Measurements from ENCODE around the gene SLC25A29. TPM values are rescaled to one million over a fixed set of nuclear protein-coding genes. Genes with fewer than 3 reads are reported as not detected.
A peak's percentile ranks its signal among the peaks of the same experiment; 100 is the strongest.

SLC25A29 gene
- total and polyA plus RNA-seq, 8 donors, result 9.0 to 174 (median 28.2) TPM

DNA sequence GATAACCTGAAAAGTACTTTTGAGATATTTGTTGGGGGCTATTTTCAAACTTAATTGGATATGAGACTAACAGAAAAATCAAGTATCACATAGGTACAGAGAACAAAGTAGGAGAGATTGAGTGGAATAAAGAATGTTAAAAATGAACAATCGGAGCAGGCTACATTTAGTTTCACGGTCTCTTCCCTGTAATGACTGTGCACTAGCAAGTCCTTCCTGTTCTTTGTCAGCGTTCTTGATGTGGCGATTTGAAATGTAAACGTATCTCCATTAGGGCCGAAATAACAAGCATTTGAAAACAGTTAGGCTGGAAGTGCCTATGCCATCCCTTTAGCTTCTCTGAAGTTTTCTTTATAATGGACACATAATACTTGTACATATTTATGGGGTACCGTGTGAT is 31.0 kb downstream of the SLC25A29 start:
- Histone ChIP-seq H3K27me3 (no peaks in the 10 kb centered on the region), H3K9me3 (no peaks in the 10 kb centered on the region), H3K4me1 (peaks cover 14 to 84% (median 54%) of the 10 kb centered on the region in 4 donors), H3K27ac (no peak overlapping the region), H3K4me3 (no peak overlapping the region), H3K36me3 (peaks cover 6 to 30% (median 24%) of the 10 kb centered on the region in 4 donors)
- no peak for DNase-seq
- 23 to 47% (median 23%) methylated on average over 7 of the region's 7 CpGs for WGBS, 5 donors
- intact Hi-C loops (cut with DNase I; ENCODE audit: low total_unique reads), result no loop called here
- TF ChIP-seq POLR2AphosphoS5 (IDR thresholded peaks at IDR 0.05), result no peak
- TF ChIP-seq EP300 (IDR thresholded peaks at IDR 0.05), result no peak
- TF ChIP-seq, protein P1, sequence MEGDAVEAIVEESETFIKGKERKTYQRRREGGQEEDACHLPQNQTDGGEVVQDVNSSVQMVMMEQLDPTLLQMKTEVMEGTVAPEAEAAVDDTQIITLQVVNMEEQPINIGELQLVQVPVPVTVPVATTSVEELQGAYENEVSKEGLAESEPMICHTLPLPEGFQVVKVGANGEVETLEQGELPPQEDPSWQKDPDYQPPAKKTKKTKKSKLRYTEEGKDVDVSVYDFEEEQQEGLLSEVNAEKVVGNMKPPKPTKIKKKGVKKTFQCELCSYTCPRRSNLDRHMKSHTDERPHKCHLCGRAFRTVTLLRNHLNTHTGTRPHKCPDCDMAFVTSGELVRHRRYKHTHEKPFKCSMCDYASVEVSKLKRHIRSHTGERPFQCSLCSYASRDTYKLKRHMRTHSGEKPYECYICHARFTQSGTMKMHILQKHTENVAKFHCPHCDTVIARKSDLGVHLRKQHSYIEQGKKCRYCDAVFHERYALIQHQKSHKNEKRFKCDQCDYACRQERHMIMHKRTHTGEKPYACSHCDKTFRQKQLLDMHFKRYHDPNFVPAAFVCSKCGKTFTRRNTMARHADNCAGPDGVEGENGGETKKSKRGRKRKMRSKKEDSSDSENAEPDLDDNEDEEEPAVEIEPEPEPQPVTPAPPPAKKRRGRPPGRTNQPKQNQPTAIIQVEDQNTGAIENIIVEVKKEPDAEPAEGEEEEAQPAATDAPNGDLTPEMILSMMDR (IDR thresholded peaks at IDR 0.05), result no peak
- TF ChIP-seq POLR2A (IDR thresholded peaks at IDR 0.05), result no peak

DNA sequence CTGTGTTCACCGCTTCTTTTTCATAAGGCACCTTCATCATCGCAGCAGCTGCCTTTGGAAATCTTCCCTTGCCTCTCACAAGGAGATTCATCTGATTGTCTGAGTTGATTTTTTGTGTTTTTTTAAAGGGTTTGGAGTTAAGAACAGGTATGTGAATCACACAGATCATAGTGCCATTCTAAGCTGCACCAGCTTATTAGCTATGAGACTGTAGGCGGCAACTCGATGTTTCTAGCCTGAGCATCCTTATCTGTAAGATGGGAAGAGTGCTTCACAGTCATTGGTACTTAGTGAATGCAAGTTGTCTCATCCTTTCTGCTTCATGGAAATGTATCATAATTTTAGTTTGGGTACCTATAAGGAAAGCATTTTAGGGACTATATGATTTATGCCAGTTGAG is 32.0 kb downstream of the SLC25A29 start:
- peaks cover 6 to 28% (median 21%) of the 10 kb centered on the region in 4 donors for H3K36me3 ChIP-seq
- H3K4me1 ChIP-seq, result peaks cover 14 to 86% (median 56%) of the 10 kb centered on the region in 4 donors
- H3K4me3 ChIP-seq, result no peak overlapping the region
- DNase-seq, result no peak
- no peak overlapping the region for H3K27ac ChIP-seq
- no peaks in the 10 kb centered on the region for H3K9me3 ChIP-seq
- 94 to 98% (median 97%) methylated on average over 4 of the region's 4 CpGs for WGBS, 5 donors
- H3K27me3 ChIP-seq, result no peaks in the 10 kb centered on the region
- TF ChIP-seq, protein P1 (IDR thresholded peaks at IDR 0.05), result no peak
- TF ChIP-seq POLR2AphosphoS5 (IDR thresholded peaks at IDR 0.05) (no peak), POLR2A (IDR thresholded peaks at IDR 0.05) (no peak), EP300 (IDR thresholded peaks at IDR 0.05) (no peak)
- intact Hi-C loops (cut with DNase I; ENCODE audit: low total_unique reads), result no loop called here

DNA sequence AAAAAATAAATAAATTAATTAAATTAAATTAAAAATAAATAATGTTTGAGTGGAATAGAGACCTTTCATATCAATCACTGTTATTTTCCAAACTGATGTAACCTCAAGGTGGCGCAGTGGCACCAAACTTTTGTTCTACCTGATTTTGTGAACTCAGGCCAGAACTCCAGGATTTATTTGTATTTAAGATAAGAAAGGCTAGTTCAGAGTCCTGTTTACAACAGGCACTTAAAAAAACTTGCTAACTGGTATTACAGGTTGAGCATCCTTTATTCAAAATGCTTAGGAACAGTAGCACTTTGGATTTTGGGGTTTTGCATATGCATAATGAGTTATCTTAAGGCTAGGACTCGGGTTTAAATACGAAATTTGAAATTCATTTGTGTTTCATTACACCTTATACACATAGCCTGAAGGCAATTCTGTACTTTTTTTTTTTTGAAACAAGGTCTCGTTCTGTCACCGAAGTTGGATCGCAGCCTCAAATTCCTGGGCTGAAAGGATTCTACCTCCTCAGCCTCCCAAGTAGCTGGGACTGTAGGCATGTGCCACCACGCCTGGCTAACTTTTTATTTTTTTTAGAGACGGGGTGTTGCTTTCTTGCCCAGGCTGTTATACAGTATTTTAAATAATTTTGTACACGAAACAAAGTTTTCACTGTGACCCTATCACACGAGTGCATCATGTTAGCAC is 34.9 kb downstream of the SLC25A29 start:
- TF ChIP-seq POLR2AphosphoS5 (IDR thresholded peaks at IDR 0.05), result peak in 2 of 3 donors; percentile 41 to 51
- TF ChIP-seq, protein P1 (IDR thresholded peaks at IDR 0.05), result peak in 3 of 7 experiments; percentile 51 to 62 (median 53)
- TF ChIP-seq EP300 (IDR thresholded peaks at IDR 0.05), result no peak
- Histone ChIP-seq H3K9me3 (no peaks in the 10 kb centered on the region), H3K4me1 (peaks cover 31 to 94% (median 62%) of the 10 kb centered on the region in 4 donors), H3K4me3 (no peak overlapping the region), H3K27me3 (no peaks in the 10 kb centered on the region), H3K27ac (peak overlapping the region in 4 of 5 donors; percentile 1 to 36 (median 26)), H3K36me3 (peaks cover 0 to 22% (median 18%) of the 10 kb centered on the region in 4 donors)
- peak; percentile 68 to 87 for DNase-seq
- intact Hi-C loops (cut with DNase I; ENCODE audit: low total_unique reads), result no loop called here
- 35 to 59% (median 49%) methylated on average over 10 of the region's 10 CpGs for WGBS, 5 donors

DNA sequence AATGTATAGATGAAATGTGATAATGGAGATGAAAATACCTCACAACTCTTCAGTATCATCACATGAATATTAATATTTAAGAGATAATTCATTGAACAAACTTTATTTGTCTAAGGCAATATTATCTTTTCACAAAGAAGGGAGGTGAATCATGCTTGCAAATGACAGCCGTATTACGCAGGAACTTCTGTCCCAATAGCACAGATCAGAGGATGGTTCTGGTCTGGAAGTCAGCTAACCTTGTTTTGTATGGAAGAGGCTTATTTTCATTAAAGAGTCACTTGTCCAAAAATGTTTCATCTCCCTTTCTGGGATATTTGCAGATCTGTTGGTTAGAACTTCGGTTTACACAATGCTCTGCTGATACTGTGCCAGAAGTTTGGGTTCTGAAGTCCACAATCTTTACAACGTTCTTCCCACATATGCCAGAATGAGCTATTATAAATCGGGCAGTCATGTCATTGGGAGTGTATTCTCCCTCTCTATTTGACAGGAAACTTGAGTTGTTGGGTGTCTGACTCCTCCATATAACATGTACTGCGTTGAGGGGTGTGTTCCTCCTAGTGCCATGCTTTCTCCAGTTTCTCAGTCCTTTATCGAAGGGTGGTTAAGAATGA is 37.5 kb downstream of the SLC25A29 start:
- H3K9me3 ChIP-seq, result no peaks in the 10 kb centered on the region
- H3K27me3 ChIP-seq, result no peaks in the 10 kb centered on the region
- peaks cover 4 to 36% (median 35%) of the 10 kb centered on the region in 4 donors for H3K36me3 ChIP-seq
- TF ChIP-seq, protein P1 (IDR thresholded peaks at IDR 0.05), result no peak
- no peak for TF ChIP-seq POLR2AphosphoS5 (IDR thresholded peaks at IDR 0.05)
- TF ChIP-seq EP300 (IDR thresholded peaks at IDR 0.05), result no peak
- no peak for TF ChIP-seq POLR2A (IDR thresholded peaks at IDR 0.05)
- H3K4me3 ChIP-seq, result no peak overlapping the region
- DNase-seq, result no peak
- peaks cover 28 to 85% (median 50%) of the 10 kb centered on the region in 4 donors for H3K4me1 ChIP-seq
- H3K27ac ChIP-seq, result no peak overlapping the region
- intact Hi-C loops (cut with DNase I; ENCODE audit: low total_unique reads), result no loop called here
- WGBS, 5 donors, result 41 to 60% (median 52%) methylated on average over 7 of the region's 7 CpGs

Measured in stomach (tissue), 9 donors.